Stimulated activated memory B cell treated with anti-CD40 and anti-IgM and Interleukin-4, amounts not matched to agents 10 μg/mL and 1 μg/mL and 100 μg/mL, for 72 hours (primary cell): ENCODE data around the gene ABHD2.
"Not testable (repeated sequence)": the region's sequence is repeated elsewhere in the genome, so short reads cannot be mapped to it uniquely, and the experiment has no call there.

Experiments used
- ATAC-seq: fragments of 150-1000 bp; cut with Tn5 transposase; 2 replicates; pipeline ENCODE4 v1.10.0; 2021
- H3K27ac Mint-ChIP-seq: one replicate; pipeline ENCODE4 v1.8.0; 2022; ENCODE audit warnings: mild to moderate bottlenecking, mixed read lengths
- H3K27me3 Mint-ChIP-seq: one replicate; pipeline ENCODE4 v1.8.0; 2022; ENCODE audit warnings: mixed read lengths
- H3K36me3 Mint-ChIP-seq: one replicate; pipeline ENCODE4 v1.8.0; 2022; ENCODE audit warnings: mixed read lengths
- H3K4me1 Mint-ChIP-seq: one replicate; pipeline ENCODE4 v1.8.0; 2022; ENCODE audit warnings: mixed read lengths
- H3K4me3 Mint-ChIP-seq: one replicate; pipeline ENCODE4 v1.8.0; 2022; ENCODE audit warnings: mild to moderate bottlenecking, moderate library complexity, mixed read lengths
- H3K9me3 Mint-ChIP-seq: one replicate; pipeline ENCODE4 v1.8.0; 2022; ENCODE audit warnings: mixed read lengths

Gene ABHD2

GRCh38 chr15:89118481-89118989 lies 30.3 kb downstream of the ABHD2 start:
- Mint-ChIP-seq H3K9me3 (no peaks in the 10 kb centered on the region), H3K4me3 (no peak overlapping the region), H3K4me1 (no peaks in the 10 kb centered on the region), H3K27me3 (no peaks in the 10 kb centered on the region), H3K36me3 (peaks cover 67% of the 10 kb centered on the region), H3K27ac (no peak overlapping the region)
- ATAC-seq: no peak

GRCh38 chr15:89119489-89120478 lies 31.5 kb downstream of the ABHD2 start:
- Mint-ChIP-seq H3K27ac (no peak overlapping the region), H3K4me1 (no peaks in the 10 kb centered on the region), H3K36me3 (peaks cover 76% of the 10 kb centered on the region)

GRCh38 chr15:89120479-89121000 lies 32.3 kb downstream of the ABHD2 start:
- H3K4me1 Mint-ChIP-seq, H3K4me3 Mint-ChIP-seq, H3K27me3 Mint-ChIP-seq, ATAC-seq, H3K27ac Mint-ChIP-seq, H3K9me3 Mint-ChIP-seq: not testable (repeated sequence)
- peaks cover 71% of the 10 kb centered on the region for H3K36me3 Mint-ChIP-seq

More at GRCh38 chr15:89119489-89120478, 31.5 kb downstream of the ABHD2 start:
- Mint-ChIP-seq H3K27me3 (no peaks in the 10 kb centered on the region), H3K4me3 (no peak overlapping the region), H3K9me3 (no peaks in the 10 kb centered on the region)
- no peak for ATAC-seq

GRCh38 chr15:89121414-89121813 lies 33.2 kb downstream of the ABHD2 start:
- peaks cover 72% of the 10 kb centered on the region for H3K36me3 Mint-ChIP-seq
- no peak overlapping the region for H3K4me3 Mint-ChIP-seq
- H3K27me3 Mint-ChIP-seq: no peaks in the 10 kb centered on the region
- ATAC-seq: no peak
- H3K9me3 Mint-ChIP-seq: no peaks in the 10 kb centered on the region
- no peak overlapping the region for H3K27ac Mint-ChIP-seq
- H3K4me1 Mint-ChIP-seq: no peaks in the 10 kb centered on the region

- no peaks in the 10 kb centered on the region for H3K4me1 Mint-ChIP-seq
- no peaks in the 10 kb centered on the region for H3K27me3 Mint-ChIP-seq
- H3K36me3 Mint-ChIP-seq: peaks cover 64% of the 10 kb centered on the region
- no peak overlapping the region for H3K4me3 Mint-ChIP-seq
- no peaks in the 10 kb centered on the region for H3K9me3 Mint-ChIP-seq
- no peak for ATAC-seq
- no peak overlapping the region for H3K27ac Mint-ChIP-seq
Observed at GRCh38 chr15:89122505-89123180, 34.4 kb downstream of the ABHD2 start.

GRCh38 chr15:89123181-89123525 lies 34.9 kb downstream of the ABHD2 start:
- Mint-ChIP-seq H3K9me3 (no peaks in the 10 kb centered on the region), H3K4me3 (no peak overlapping the region), H3K36me3 (peaks cover 60% of the 10 kb centered on the region), H3K4me1 (no peaks in the 10 kb centered on the region), H3K27ac (no peak overlapping the region), H3K27me3 (no peaks in the 10 kb centered on the region)
- no peak for ATAC-seq

GRCh38 chr15:89125088-89125826 lies 37.0 kb downstream of the ABHD2 start:
- Mint-ChIP-seq H3K4me1 (no peaks in the 10 kb centered on the region), H3K9me3 (no peaks in the 10 kb centered on the region), H3K36me3 (peaks cover 46% of the 10 kb centered on the region), H3K27ac (no peak overlapping the region), H3K4me3 (no peak overlapping the region), H3K27me3 (no peaks in the 10 kb centered on the region)
- no peak for ATAC-seq

GRCh38 chr15:89126009-89126408 lies 37.8 kb downstream of the ABHD2 start:
- no peaks in the 10 kb centered on the region for H3K9me3 Mint-ChIP-seq
- no peaks in the 10 kb centered on the region for H3K4me1 Mint-ChIP-seq
- H3K27me3 Mint-ChIP-seq: no peaks in the 10 kb centered on the region
- no peak overlapping the region for H3K27ac Mint-ChIP-seq
- ATAC-seq: no peak
- H3K36me3 Mint-ChIP-seq: peaks cover 44% of the 10 kb centered on the region
- H3K4me3 Mint-ChIP-seq: no peak overlapping the region

GRCh38 chr15:89127054-89127702 lies 38.9 kb downstream of the ABHD2 start:
- peaks cover 43% of the 10 kb centered on the region for H3K36me3 Mint-ChIP-seq
- no peaks in the 10 kb centered on the region for H3K9me3 Mint-ChIP-seq
- no peak overlapping the region for H3K4me3 Mint-ChIP-seq
- ATAC-seq: no peak
- H3K27me3 Mint-ChIP-seq: no peaks in the 10 kb centered on the region
- H3K4me1 Mint-ChIP-seq: no peaks in the 10 kb centered on the region
- no peak overlapping the region for H3K27ac Mint-ChIP-seq

GRCh38 chr15:89128320-89129122 lies 40.3 kb downstream of the ABHD2 start:
- Mint-ChIP-seq H3K36me3 (peaks cover 36% of the 10 kb centered on the region), H3K4me1 (peaks cover 7% of the 10 kb centered on the region), H3K4me3 (no peak overlapping the region), H3K9me3 (no peaks in the 10 kb centered on the region), H3K27ac (no peak overlapping the region), H3K27me3 (no peaks in the 10 kb centered on the region)
- peak; percentile 53 for ATAC-seq

GRCh38 chr15:89129123-89129815 lies 41.0 kb downstream of the ABHD2 start:
- H3K4me3 Mint-ChIP-seq: no peak overlapping the region
- ATAC-seq: peak; percentile 51
- H3K27ac Mint-ChIP-seq: no peak overlapping the region
- H3K4me1 Mint-ChIP-seq: peaks cover 7% of the 10 kb centered on the region
- peaks cover 31% of the 10 kb centered on the region for H3K36me3 Mint-ChIP-seq
- H3K27me3 Mint-ChIP-seq: no peaks in the 10 kb centered on the region
- no peaks in the 10 kb centered on the region for H3K9me3 Mint-ChIP-seq

GRCh38 chr15:89129816-89130134 lies 41.5 kb downstream of the ABHD2 start:
- Mint-ChIP-seq H3K27me3 (no peaks in the 10 kb centered on the region), H3K27ac (no peak overlapping the region), H3K4me1 (peaks cover 7% of the 10 kb centered on the region), H3K9me3 (no peaks in the 10 kb centered on the region), H3K36me3 (peaks cover 28% of the 10 kb centered on the region), H3K4me3 (no peak overlapping the region)
- ATAC-seq: no peak

- Mint-ChIP-seq H3K4me3 (no peak overlapping the region), H3K36me3 (peaks cover 29% of the 10 kb centered on the region)
Observed at GRCh38 chr15:89130201-89130600, 41.9 kb downstream of the ABHD2 start.

More at GRCh38 chr15:89130201-89130600, 41.9 kb downstream of the ABHD2 start:
- H3K4me1 Mint-ChIP-seq: peaks cover 8% of the 10 kb centered on the region
- H3K27ac Mint-ChIP-seq: no peak overlapping the region
- ATAC-seq: no peak
- no peaks in the 10 kb centered on the region for H3K9me3 Mint-ChIP-seq
- no peaks in the 10 kb centered on the region for H3K27me3 Mint-ChIP-seq
